HCT116 (cell line): ENCODE results near the gene OSBPL10. TPM values are rescaled to one million over a fixed set of nuclear protein-coding genes. Genes with fewer than 3 reads are reported as not detected.

Experiments used
- ATAC-seq: fragments of 200-7000 bp; cut with Tn5 transposase; 2 replicates; pipeline ENCODE4 v1.9.1; 2020; ENCODE audit warnings: mild to moderate bottlenecking, moderate library complexity
- BruUV-seq: library from RNA; stranded (reverse); fragments of 400-500 nt; replicated peaks from 2 replicates; lab custom pipeline; 2021; lab: Mats Ljungman, UMichigan
- CTCF ChIA-PET: fragments of 300-600 bp; sonication (Branson Sonifier 250); formaldehyde crosslinking; loops from one replicate; lab custom pipeline; 2021; ENCODE audit warnings: antibody characterized with exemption; lab: Charles Lee
- POLR2A ChIA-PET: fragments of 300-600, 350-600 bp; sonication (Branson Sonifier 250); formaldehyde crosslinking; loops from one replicate; lab custom pipeline; 2021; ENCODE audit warnings: antibody characterized with exemption; lab: Charles Lee
- RAD21 ChIA-PET, 2 experiments: fragments of 300-600 bp; sonication (Branson Sonifier 250); formaldehyde crosslinking; loops; one replicate each; lab custom pipeline; 2023; ENCODE audit warnings: low total read pairs in 2 of 2; ENCODE audit not compliant: uncharacterized antibody in 2 of 2, unreplicated experiment in 2 of 2, low non-redundant PET in 1 of 2; lab: Charles Lee
- DNase-seq: peaks from one replicate; pipeline ENCODE4 v3.0.0-alpha.2; 2010; ENCODE audit warnings: low read depth, low spot score
- H2AFZ ChIP-seq: fragments of 200-600 bp; shearing (Covaris generic), sonication (generic); 2 replicates; pipeline ENCODE4 v1.6.1; 2017; ENCODE audit warnings: low read depth, mixed run types, mixed read lengths, antibody characterized with exemption, low read length; ENCODE audit not compliant: poor library complexity, severe bottlenecking
- H3K27ac ChIP-seq: 2 replicates; pipeline ENCODE4 v1.5.1; 2012; ENCODE audit warnings: low read depth, low read length
- H3K27me3 ChIP-seq: fragments of 200-600 bp; sonication (generic); 2 replicates; pipeline ENCODE4 v1.6.1; 2016; ENCODE audit warnings: mixed run types, low read length, mixed read lengths; ENCODE audit not compliant: insufficient read depth
- H3K36me3 ChIP-seq, 2 experiments: fragments of 200-500 bp in 1 of 2; fragments of 200-600 bp in 1 of 2; sonication (Bioruptor generic) in 1 of 2; sonication (generic) in 1 of 2; 2 replicates each; pipeline versions ENCODE4 v1.5.1 to v1.6.1; 2014 to 2016; ENCODE audit warnings: low read length in 2 of 2, inconsistent platforms in 1 of 2, mixed read lengths in 1 of 2, mixed run types in 1 of 2; ENCODE audit not compliant: insufficient read depth in 2 of 2, control insufficient read depth in 1 of 2
- H3K4me1 ChIP-seq, 2 experiments: fragments of 200-600 bp in 1 of 2; sonication (generic) in 1 of 2; 2 replicates each; pipeline versions ENCODE4 v1.5.1 to v1.6.1; 2012 to 2017; ENCODE audit warnings: low read length in 2 of 2, inconsistent platforms in 1 of 2, mild to moderate bottlenecking in 1 of 2, mixed read lengths in 1 of 2, mixed run types in 1 of 2, moderate library complexity in 1 of 2; ENCODE audit not compliant: insufficient read depth in 2 of 2, control insufficient read depth in 1 of 2
- H3K4me2 ChIP-seq: fragments of 200-600 bp; sonication (generic); 2 replicates; pipeline ENCODE4 v1.6.1; 2017; ENCODE audit warnings: mixed run types, low read length, mixed read lengths
- H3K4me3 ChIP-seq, 2 experiments: fragments of 200-600 bp in 1 of 2; sonication (generic) in 1 of 2; replicated peaks in 1 of 2; 2 replicates each; pipeline ENCODE4 v1.5.1; 2011 to 2016; ENCODE audit warnings: low read length in 2 of 2, control low read depth in 1 of 2, low read depth in 1 of 2, mild to moderate bottlenecking in 1 of 2, mixed read lengths in 1 of 2, mixed run types in 1 of 2
- H3K79me2 ChIP-seq: fragments of 200-600 bp; sonication (generic); 2 replicates; pipeline ENCODE4 v1.6.1; 2017; ENCODE audit warnings: mild to moderate bottlenecking, mixed run types, low read length, moderate library complexity, mixed read lengths; ENCODE audit not compliant: insufficient read depth
- H3K9ac ChIP-seq: fragments of 200-600 bp; sonication (generic); 2 replicates; pipeline ENCODE4 v1.6.1; 2016; ENCODE audit warnings: low read length, mixed read lengths
- H3K9me2 ChIP-seq: fragments of 200-600 bp; sonication (generic), shearing (Covaris generic); 2 replicates; pipeline ENCODE4 v1.6.1; 2017; ENCODE audit warnings: mixed run types, mild to moderate bottlenecking, moderate library complexity; ENCODE audit not compliant: insufficient read depth
- H3K9me3 ChIP-seq, 2 experiments: fragments of 200-500 bp in 1 of 2; fragments of 200-600 bp in 1 of 2; sonication (Bioruptor generic) in 1 of 2; sonication (generic) in 1 of 2; 2 replicates each; pipeline ENCODE4 v1.6.1; 2014 to 2017; ENCODE audit warnings: low read length in 2 of 2, mixed read lengths in 2 of 2, inconsistent platforms in 1 of 2, low read depth in 1 of 2, mild to moderate bottlenecking in 1 of 2, mixed run types in 1 of 2, moderate library complexity in 1 of 2; ENCODE audit not compliant: control insufficient read depth in 1 of 2, insufficient read depth in 1 of 2
- H4K20me1 ChIP-seq: fragments of 200-600 bp; sonication (generic), shearing (Covaris generic); 2 replicates; pipeline ENCODE4 v1.6.1; 2017; ENCODE audit warnings: mixed run types, mild to moderate bottlenecking, moderate library complexity; ENCODE audit not compliant: insufficient read depth
- ATF3 ChIP-seq: IDR thresholded peaks from 2 replicates; pipeline ENCODE4 v1.6.1; 2012
- CBX3 ChIP-seq: IDR thresholded peaks from 2 replicates; pipeline ENCODE4 v1.6.1; 2012; ENCODE audit warnings: low read depth
- CEBPB ChIP-seq: IDR thresholded peaks from 2 replicates; pipeline ENCODE4 v1.6.1; 2012; ENCODE audit warnings: low read depth
- EGR1 ChIP-seq: IDR thresholded peaks from 2 replicates; pipeline ENCODE4 v1.6.1; 2012; ENCODE audit warnings: low read depth
- EZH2 ChIP-seq: fragments of 200-600 bp; sonication (generic); IDR thresholded peaks from 2 replicates; pipeline ENCODE4 v1.6.1; 2017; ENCODE audit warnings: antibody characterized with exemption, mixed run types
- EZH2phosphoT487 ChIP-seq: fragments of 200-600 bp; IDR thresholded peaks from 2 replicates; pipeline ENCODE4 v1.6.1; 2018; ENCODE audit warnings: antibody characterized with exemption, borderline replicate concordance
- FOSL1 ChIP-seq: IDR thresholded peaks from 2 replicates; pipeline ENCODE4 v1.6.1; 2012; ENCODE audit warnings: low read depth
- JUND ChIP-seq: IDR thresholded peaks from 2 replicates; pipeline ENCODE4 v1.6.1; 2012
- POLR2A ChIP-seq: IDR thresholded peaks from 2 replicates; pipeline ENCODE4 v1.7.0; 2011; ENCODE audit warnings: borderline replicate concordance; ENCODE audit not compliant: insufficient read depth, insufficient read length; ENCODE audit errors: extremely low read depth
- POLR2AphosphoS5 ChIP-seq: IDR thresholded peaks from 2 replicates; pipeline ENCODE4 v1.6.1; 2011; ENCODE audit warnings: mild to moderate bottlenecking, low read depth, low read length, moderate library complexity
- RAD21 ChIP-seq: IDR thresholded peaks from 2 replicates; pipeline ENCODE4 v1.6.1; 2012; ENCODE audit warnings: low read depth, mild to moderate bottlenecking
- REST ChIP-seq: IDR thresholded peaks from 2 replicates; pipeline ENCODE4 v1.6.1; 2012; ENCODE audit warnings: low read depth
- SIN3A ChIP-seq: IDR thresholded peaks from 2 replicates; pipeline ENCODE4 v1.6.1; 2012; ENCODE audit warnings: low read depth
- SP1 ChIP-seq: IDR thresholded peaks from 2 replicates; pipeline ENCODE4 v1.6.1; 2012; ENCODE audit warnings: low read depth
- SRF ChIP-seq: IDR thresholded peaks from 2 replicates; pipeline ENCODE4 v1.6.1; 2012; ENCODE audit warnings: low read depth
- TCF7L2 ChIP-seq: IDR thresholded peaks from 2 replicates; pipeline ENCODE4 v1.7.0; 2011; ENCODE audit warnings: borderline replicate concordance, inconsistent platforms; ENCODE audit not compliant: insufficient read depth, insufficient read length; ENCODE audit errors: extremely low read depth
- YY1 ChIP-seq: IDR thresholded peaks from 2 replicates; pipeline ENCODE4 v1.6.1; 2011; ENCODE audit warnings: low read length, low read depth, moderate library complexity, mild to moderate bottlenecking; ENCODE audit not compliant: insufficient replicate concordance; ENCODE audit errors: extremely low read depth
- ZBTB33 ChIP-seq: IDR thresholded peaks from 2 replicates; pipeline ENCODE4 v1.6.1; 2011; ENCODE audit warnings: mild to moderate bottlenecking, low read length, moderate library complexity; ENCODE audit not compliant: insufficient replicate concordance; ENCODE audit errors: extremely low read depth
- ZFX ChIP-seq: fragments of 450-650 bp; IDR thresholded peaks from 2 replicates; pipeline ENCODE4 v1.6.1; 2017
- ZNF274 ChIP-seq: fragments of 200-500 bp; sonication (Bioruptor generic); IDR thresholded peaks from 2 replicates; pipeline ENCODE4 v1.6.1; 2014; ENCODE audit warnings: mild to moderate bottlenecking, low read depth, low read length, inconsistent platforms
- intact Hi-C: fragments of 100-400 bp; cut with micrococcal nuclease; formaldehyde crosslinking; loops from 2 replicates; pipeline ENCODE4 v1.10.0; 2022
- total RNA-seq: library from RNA; stranded (reverse); gene quantifications from one replicate; pipeline ENCODE4 v1.2.1, GENCODE V29; 2021; ENCODE audit not compliant: unreplicated experiment

The OSBPL10 gene
- total RNA-seq, 1 experiment from 2014 or later, result 25.8 TPM

GRCh38 chr3:31942446-31942845, 38.6 kb downstream of the OSBPL10 start:
- Histone ChIP-seq H3K4me2 (no peak overlapping the region), H3K79me2 (peaks cover 3% of the 10 kb centered on the region; the same call in 1 of the 2 replicates), H4K20me1 (no peaks in the 10 kb centered on the region; the same call in 1 of the 2 replicates), H3K27me3 (no peaks in the 10 kb centered on the region), H3K36me3 (no peaks in the 10 kb centered on the region), H2AFZ (no peak overlapping the region), H3K9me3 (no peaks in the 10 kb centered on the region)
- intact Hi-C loops, result no loop called here
- ATAC-seq (no peak), DNase-seq (no peak)
- TF ChIP-seq TCF7L2, result no peak
- TF ChIP-seq ATF3, result no peak
- TF ChIP-seq POLR2A, result no peak
- no peak for TF ChIP-seq POLR2AphosphoS5
- TF ChIP-seq SRF, result no peak
- no peak for TF ChIP-seq EZH2
- no peak for TF ChIP-seq RAD21
- no peak for TF ChIP-seq ZBTB33
- TF ChIP-seq REST, result no peak
- no peak for TF ChIP-seq ZFX
- no peak for TF ChIP-seq CBX3
- no peak for TF ChIP-seq FOSL1
- TF ChIP-seq SIN3A, result no peak
- TF ChIP-seq CEBPB, result no peak
- TF ChIP-seq ZNF274, result no peak
- TF ChIP-seq EGR1, result no peak
- TF ChIP-seq SP1, result no peak
- TF ChIP-seq YY1, result no peak
- TF ChIP-seq JUND, result no peak
- no peak for TF ChIP-seq EZH2phosphoT487
- TF ChIP-seq, all 23 proteins: peak for 0
- POLR2A ChIA-PET, result no interaction called here
- Histone ChIP-seq H3K4me1 (peaks cover 9 to 17% of the 10 kb centered on the region in 2 experiments; a peak in 3 of 4 replicates), H3K4me3 (no peak overlapping the region), H3K9ac (no peak overlapping the region), H3K9me2 (no peaks in the 10 kb centered on the region), H3K27ac (no peak overlapping the region)
- CTCF ChIA-PET, result no interaction called here
- no TSS peak for BruUV-seq
- RAD21 ChIA-PET, result no interaction called here
